ENCODE data around the gene UTS2B. TPM values are rescaled to one million over a fixed set of nuclear protein-coding genes. Genes with fewer than 3 reads are reported as not detected.

The UTS2B gene
- total RNA-seq = 0.32 and 1.1 TPM in 2 replicates

DNA sequence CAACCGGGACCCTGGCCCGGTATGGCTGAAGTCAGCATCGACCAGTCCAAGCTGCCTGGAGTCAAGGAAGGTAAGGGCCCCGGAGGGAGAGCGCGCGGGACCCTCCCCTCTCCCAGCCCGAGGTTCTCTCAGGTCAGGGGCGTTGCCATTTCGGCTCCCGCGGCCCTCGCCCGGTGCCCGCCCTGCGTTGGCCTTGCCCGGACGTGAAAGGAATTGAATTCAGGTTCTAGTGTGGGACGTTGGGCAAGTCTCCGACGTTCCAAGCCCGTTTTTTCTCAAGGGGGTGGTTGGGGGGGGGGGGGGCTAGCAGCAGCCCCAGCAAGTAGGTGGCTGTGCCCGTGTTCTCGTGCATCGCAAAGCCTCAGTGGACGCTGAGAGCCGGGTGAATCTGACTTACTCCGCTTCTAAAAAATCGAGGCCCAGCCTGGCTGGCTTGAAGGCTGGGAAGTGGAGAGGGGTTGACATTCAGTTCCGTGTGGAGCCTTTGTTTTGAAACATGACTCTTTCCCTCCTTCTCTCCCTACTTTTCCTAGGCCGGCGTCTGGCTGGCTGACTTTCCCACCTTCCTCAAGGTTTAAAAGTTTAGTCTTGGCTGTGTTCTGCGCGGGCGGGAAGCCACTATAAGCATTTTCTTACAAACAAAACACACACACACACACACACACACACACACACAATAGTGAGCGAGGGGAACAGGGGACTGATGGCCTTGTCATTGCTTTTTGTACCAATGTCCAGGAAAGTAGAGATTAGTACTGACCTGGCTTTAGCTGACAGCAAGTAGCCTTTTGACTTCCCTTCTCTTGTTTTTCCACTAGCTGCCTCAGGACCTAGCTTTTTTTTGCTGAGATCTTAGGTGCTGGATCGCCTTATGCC is at the start of gene UTS2B:
Gene UTS2B (minus strand): TSS at position 873 of the 876 bp plus-strand sequence. CDS start 48,337 bp downstream, outside the sequence.

GRCh38 chr3:191328962-191329653 is 1.2 kb downstream of the UTS2B start, which contains the start of gene CCDC50:
Gene CCDC50, plus strand, starts transcription at chr3:191329394. Its CDS starts 281 bp downstream, at chr3:191329675.

Other genes with a start within 250 kb of the UTS2B start
- gene OSTN, start 131.3 kb downstream of the UTS2B start, total RNA-seq = 0.49 TPM in 1 of 2 replicates, not detected in the other
- 96.2 and 195 TPM in 2 replicates for gene CCDC50, start 1.1 kb downstream of the UTS2B start, total RNA-seq
- not detected in 2 replicates for gene PYDC2, start 130.6 kb upstream of the UTS2B start, total RNA-seq

Measured in bladder microvascular endothelial cell (primary cell).